Kidney capillary endothelial cell (primary cell): ENCODE results near the gene TANGO2.
A peak's percentile ranks its signal among the peaks of the same experiment; 100 is the strongest.

ENCODE experiments used
- DNase-seq: peaks from one replicate; pipeline ENCODE4 v3.0.0-alpha.2; 2018; ENCODE audit warnings: low spot score

The TANGO2 gene

DNA sequence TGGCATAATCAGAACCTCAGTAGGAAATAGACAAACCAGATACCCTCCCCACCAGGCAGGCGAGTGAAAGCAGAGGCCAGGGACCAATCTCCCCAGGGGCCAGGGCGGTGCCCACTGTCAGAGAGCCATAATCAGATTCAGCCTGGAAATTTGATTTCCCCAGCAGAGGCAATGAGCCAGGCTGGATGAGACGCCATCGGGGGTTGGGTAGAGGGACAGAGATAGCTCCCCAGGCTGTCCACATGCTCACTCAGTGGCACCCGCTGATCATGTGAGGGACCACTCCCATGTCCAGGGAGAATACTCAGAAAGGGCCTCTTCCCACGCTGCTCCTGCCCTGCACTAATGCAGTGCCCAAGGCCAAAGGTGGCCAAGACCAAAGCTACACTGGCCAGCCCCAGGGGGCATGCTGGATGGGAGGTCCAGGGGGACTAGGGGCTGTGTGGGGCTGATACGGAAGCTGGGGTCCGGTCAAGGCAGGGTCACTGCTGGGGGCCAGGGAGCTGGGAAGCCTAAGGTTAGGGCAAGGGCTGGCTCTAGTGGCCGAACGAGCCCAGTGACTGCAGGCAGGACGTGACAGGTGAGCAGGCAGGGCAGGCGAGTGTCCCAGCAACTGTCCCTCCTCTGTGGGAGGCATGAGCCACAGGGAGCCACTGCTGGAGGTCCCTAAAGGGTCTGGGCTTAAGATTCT lies 24.1 kb upstream of the TANGO2 start:
- DNase-seq = no peak

DNA sequence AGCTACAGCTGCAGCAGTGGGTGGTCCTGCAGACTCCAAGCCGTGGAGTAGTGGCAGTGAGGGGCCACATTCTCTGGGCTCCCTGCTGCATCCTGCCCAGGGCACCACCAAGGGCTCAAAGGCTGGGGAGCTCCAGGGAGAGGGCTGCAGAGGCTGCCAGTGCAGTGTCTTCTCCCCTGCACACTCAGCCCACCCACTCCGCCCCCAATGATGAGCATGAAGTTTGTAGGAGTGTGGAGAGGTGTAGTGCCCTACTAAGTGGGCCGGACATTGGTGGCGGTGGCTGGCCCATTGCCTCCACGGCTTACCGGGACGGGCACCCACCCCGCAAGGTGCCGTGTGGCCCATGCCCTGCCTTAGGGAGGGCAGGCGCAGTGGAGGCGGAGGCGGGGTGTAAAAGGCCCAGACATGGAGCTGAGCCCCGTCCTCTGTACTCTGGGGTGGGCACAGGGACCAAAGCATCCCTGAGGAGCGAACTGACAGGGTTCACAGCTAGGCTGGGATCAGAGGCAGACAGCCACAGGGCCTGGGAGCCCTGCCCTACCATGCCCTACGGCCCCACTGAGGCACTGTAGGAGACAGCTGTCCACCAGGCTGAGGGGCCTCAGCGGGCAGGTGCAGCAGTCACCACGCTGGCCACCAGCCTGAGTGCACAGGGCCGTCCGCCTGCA lies 23.2 kb upstream of the TANGO2 start:
- DNase-seq = no peak

DNA sequence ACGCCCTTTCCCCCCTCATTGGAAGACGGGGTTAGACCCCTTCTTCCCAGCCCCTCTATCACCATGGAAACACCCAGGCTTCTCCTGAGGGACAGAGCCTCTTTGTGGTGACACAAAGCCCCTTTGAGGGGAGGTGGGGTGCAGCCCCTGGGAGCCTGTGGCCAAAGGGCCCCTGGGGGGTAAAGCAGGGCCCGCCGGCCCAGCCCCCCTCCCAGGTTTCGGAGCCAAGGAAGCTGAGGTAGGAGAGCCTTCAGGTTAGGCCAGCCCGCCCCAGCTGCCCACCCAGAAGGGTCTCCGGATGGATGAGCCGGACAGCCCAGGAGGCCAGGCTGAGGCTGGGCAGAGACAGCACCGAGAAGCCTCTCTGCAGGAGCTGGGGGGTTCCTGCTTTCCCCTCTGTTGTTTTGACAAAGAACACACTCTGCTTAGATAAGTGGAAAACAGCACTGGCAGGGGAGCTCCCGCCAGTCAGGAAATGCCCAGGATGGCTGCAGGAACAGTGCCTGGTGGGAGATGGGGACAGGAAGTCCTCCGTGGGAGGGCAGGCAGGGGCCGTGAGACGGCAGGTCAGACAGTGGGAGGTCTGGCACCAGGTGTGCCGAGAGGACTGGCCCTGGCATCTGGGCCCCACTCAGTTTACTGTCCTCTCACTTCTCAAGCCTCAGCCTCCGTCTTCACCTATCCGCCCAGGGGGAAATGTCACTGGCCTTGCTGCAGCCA lies 22.5 kb upstream of the TANGO2 start:
- no peak for DNase-seq

DNA sequence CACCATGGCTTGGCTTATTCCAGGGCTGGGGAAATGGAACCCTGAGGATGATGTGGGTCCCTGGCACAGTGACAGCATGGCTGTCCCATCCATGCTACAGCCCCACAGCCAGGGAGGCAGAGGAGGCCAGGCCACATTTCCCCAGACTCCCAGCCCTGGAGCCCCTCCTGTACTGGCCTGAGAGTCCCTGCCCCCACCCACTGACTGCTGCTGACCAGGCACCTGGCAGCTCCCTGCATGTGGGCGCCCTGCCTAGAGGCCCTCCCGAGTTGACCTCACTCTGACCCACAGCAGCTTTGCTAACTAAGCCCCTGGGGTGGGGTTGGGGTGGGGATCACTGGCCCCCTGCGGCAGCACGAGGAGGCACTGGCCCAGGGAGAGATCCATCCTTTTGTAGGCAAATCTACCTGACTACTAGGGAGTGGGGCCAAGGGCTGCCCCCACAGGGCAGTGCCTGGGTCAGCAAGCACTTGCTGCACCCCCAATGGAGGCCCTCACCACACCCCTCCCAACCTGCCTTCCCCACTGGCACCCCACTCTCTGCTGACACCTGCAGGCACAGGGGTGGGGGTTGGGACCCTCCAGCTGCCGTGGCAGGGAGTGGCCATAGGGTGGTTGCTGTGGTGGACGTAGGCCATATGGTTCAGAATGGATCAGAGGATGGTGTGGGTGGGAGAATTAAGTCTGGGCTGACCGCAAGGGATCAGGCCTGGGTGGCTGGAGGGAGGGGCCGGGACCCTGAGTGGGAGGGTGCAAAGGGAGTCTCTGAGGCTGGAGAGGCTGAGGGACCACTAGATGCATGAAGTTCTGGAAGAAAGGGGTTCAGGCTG lies 21.7 kb upstream of the TANGO2 start:
- no peak for DNase-seq

DNA sequence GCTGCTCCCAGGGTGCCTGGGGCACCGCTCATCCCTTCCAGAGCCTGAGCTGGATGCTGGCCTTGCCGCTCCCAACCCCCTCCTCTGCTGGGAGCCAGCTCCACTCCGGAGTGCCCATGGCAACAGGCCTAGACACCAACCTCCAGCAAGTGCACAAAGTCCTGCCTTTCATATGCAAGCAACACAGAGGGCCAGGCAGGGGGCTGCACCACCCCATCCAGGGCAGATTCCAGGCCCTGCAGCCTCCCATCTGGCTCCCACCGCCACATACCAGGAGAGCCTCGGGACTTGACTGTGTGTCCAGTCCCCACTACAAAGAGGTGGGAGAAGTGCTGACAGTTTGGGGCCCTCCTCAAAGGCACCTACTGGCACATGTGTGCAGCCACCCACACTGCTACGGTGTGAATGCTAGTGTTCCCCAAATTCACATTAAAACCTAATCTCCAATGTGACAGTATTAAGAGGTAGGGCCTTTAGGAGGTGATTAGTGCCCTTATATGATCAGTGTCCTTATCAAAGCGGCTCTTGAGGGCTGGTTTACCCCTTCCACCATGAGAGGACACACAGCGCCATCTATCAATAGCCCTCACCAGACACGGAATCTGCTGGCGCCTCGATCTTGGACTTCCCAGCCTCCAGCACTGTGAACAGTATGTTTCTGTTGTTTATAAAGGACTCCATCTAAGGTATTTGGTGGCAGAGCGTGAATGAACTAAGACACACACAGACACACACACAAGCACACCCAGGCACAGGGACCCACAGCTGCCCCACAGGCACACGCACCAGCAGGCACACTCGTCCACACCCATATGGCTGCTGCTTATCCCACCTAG lies 20.4 kb upstream of the TANGO2 start:
- no peak for DNase-seq

DNA sequence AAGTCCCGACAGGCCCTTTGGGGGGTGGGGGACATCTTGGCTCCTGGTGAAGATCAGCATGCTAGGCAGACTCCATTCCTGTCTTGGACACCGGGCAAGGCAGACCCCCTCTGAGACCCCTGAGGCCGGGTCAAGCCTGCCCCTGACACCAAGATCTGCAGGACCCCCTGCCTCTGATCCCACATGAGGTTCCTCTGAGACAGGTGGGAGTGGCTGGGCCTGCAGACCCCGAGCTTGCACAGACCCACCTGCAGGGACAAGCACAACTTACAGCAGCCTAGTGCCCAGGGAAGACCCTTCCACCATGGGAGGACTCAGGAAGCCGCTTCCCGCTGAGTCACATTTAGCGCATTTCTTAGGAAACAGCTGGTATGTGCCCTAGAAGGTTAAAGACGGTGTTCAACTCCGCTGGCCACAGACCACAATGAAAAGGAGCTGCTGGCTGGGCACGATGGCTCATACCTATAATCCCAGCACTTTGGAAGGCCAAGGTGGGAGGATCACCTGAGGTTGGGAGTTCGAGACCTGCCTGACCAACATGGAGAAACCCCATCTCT lies 19.8 kb upstream of the TANGO2 start:
- peak; percentile 91 for DNase-seq

DNA sequence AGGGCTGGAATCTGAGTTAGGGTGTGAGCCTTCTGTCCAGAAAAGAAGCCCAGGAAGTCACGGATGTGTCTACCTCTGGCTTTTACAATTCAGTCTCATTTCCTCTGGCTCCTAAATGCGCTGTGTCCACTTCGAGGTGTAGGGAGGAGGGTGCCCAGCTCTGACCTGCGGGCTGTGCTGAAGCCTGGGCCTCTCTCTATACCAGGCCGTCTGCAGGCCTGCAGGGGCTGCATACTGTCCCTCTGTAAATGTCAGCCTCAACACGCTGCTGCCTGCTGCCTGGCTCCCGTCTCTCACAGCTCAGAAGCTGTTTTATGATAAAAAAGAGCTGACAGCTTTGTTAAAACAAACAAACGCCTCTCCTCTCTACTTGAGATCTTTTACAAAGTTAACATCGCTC lies 18.8 kb upstream of the TANGO2 start:
- no peak for DNase-seq

DNA sequence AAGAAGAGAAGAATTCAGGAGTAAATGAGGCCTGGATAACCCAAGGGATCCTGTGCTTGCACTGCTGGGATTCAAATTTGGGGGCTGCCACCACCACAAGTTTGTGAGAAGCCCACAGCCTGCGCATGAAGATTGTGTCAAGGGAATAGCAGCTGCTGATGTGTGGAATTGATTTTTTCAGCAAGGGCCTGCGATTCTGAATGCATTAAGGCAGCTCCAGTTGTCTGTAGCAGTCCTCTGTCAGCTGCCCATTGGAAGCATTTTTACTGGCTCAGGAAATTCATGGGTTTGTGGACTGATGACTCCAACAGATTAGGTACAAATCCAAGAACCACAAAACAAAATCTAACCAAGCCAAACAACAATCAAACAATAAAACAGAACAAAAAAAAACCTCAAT lies 18.3 kb upstream of the TANGO2 start:
- DNase-seq = no peak

DNA sequence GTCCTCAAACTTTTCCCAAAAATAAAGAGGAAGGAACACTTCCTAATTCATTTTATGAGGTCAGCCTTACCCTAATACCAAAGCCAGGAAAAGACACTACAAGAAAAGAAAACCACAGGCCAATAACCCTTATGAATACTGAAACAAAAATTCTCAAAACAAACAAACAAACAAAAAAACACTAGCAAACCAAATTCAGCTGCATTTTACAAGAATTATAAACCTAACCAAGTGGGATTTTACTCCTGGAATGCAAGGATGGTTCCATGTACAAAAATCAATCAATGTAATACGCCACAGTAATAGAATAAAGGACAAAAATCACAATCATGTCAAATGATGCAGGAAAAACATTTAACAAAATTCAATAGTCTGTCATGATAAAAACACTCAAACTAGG lies 17.6 kb upstream of the TANGO2 start:
- no peak for DNase-seq

DNA sequence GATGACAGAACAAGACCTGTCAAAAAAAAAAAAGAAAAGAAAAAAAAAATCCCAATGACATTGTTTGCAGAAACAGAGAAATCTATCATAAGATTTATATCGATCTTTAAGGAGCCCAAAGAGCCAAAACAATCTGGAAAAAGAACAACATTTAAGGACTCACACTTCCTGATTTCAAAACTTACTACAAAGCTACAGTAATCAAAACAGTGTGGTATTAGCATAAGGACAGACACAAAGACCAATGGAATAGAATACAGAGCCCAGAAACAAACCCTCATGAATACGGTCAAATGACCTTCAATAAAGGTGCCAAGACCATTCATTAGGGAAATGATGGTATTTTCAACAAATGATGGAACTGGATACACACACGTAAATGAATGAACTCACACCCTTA lies 16.4 kb upstream of the TANGO2 start:
- DNase-seq = no peak

DNA sequence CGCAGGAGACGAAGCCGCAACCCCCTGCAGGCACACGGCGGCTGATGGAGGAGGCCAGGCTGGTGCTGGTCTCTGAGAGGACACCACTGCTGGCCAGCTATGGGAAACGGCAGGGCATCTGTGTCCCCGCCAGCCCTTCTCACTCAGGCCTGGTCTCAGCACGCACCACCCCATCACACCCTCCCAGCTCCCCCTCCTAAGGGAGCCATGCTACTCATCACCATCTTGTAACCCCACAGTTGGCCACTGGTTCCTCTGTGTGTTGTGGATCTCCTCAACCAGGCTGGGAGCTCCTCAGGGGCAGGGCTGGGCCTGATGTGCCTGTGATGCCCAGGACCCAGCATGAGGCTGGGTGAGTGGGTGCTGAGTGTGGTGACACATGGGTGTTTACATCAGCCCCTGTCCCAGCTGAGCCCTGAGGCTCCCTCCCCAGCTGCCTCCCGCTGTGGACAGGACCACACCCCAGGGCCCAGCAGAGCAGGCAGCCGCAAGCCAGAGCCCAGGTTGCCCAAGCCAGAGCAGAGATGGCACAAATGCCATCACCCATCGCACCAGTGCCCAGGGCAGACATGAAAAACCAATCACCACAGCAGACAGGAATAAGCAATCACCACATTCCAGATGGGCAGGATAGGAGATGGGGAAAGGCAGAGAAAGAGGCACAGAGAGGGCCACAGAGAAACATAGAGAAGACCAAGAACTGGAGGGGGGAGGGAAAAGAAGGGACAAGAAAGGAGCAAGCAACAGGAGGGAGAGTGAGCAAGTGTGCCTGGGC lies 12.5 kb upstream of the TANGO2 start:
- no peak for DNase-seq

DNA sequence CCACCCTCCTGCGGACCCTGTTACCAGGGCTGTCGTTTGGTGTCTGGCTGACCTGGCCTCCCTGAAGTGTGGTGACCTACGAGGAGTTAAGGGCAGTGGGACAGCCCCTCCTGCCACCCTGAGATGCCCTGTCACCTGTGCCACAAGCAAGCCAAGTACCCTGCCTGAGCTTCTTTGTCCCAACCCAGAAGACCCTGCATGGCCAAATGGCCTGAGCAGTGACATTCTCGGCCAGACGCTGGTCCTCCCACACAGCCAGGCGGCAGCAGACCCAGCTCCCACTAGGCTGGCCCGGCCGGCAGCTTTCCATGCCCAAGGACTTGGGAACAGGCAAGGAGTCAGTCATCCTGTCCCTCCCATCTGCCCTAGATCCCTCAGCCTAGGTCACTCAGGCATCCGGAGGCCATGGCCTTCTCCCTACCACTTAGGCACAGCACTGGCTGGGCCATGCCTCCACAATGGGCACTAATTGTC lies 11.9 kb upstream of the TANGO2 start:
- no peak for DNase-seq

DNA sequence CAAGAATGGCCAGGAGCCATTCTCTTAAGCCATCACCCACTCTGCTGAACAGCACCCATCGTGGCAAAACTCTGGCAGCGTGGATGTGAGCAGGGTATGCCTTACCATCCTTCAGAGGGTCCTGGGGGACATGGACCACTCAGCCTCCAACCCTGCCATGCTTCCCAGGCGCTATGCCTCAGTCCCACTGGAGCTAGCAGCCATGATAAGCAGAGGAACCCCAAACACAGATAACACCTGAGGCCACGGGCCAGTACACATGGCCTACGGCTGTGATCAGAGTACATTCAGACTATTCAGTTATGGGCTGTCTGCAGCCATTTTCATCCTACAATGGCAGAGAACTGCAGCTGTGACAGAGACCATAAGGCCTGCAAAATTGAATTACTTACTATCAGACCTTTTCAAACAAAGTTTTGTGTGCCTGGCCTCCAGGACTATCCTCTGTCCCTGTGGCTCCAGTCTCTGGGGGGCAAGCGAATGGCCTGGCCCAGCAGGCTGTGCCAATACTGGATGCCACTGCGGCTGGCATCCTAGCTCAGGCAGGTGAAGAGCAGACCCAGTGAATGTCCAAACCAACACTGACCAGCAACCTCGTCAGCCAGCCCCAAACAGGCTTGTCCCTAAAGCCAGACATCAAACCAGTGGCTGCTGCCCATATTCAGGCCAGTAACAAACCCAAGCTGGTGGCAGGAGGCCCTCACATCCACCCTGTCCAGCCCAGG lies 11.2 kb upstream of the TANGO2 start:
- DNase-seq = no peak

DNA sequence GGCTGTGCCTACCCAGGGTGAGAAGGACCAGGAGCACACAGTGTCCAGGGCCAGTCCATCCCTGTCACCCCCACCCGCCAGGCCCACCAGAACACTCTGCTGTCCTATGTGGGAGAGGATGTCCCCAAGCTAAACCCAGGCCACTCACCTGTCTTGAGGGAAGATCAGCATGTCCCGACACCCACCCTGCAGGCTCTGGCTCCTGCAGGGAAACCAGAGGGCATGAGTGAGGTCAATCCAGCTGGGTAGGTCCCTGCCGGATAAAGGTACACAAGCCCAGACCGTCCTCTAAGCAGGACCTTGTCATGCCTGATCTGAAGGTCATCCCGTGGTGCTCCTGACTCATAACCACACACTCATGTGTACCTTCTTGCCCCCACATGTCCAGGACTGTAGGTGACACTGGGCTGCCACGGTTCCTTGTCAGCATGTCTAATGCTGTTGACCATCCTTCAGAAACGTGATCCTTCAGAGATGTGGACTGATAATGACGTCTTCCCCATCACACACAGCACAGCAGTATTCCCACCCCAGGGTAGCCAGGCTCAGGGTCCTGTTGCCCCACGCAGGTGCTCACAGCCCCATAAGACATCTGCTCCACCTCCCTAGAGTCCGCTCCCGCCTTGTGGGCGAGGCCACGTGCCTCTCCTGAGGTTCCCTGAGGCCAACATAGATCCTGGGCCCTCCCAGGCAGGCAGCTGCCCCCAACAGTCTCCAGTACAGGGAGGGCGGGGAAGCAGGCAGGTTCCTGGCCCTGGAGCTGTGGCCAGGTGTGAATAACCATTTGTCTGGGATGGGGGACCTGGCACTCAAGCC lies 10.4 kb upstream of the TANGO2 start:
- no peak for DNase-seq

DNA sequence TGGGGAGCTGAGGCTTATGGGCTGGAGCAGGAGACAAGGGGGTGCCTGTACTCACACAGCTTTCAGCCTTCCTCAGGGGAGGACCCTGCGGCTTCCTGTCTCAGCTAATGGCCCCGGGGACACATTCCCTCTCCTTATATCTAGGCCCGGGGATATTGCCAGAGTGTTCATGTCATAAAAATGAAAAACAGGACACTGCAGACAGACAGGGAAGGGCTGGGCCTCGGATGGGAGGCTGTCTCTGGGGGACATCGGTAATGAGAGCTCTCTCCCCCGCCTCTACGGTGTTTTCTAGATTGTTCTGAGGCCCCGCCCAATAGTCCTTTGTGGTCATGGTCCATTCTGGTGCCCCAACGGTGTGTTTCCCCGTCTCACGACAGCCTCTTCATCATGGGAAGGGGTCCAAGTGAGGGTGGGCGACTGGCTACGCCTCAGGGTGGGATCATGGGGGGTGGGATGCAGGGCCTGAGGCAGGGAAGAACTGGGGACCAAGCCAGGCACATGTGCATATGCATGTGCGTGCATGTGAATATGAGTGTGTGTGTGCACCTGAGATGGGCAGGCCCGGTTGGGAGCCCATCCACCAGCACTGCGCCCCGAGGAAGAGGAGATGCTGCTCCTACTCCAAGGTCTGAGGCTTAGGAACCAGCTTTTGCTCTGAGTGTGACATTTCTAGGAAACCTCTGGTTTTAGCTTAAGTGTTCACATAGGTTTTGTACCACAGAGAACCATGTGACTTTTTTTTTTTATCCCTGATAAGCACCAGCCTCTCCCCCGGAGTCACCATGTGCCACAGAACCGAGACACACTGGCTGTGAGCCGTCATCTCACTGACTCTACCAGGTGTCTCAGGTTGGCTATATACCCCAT lies 9.6 kb upstream of the TANGO2 start:
- no peak for DNase-seq

DNA sequence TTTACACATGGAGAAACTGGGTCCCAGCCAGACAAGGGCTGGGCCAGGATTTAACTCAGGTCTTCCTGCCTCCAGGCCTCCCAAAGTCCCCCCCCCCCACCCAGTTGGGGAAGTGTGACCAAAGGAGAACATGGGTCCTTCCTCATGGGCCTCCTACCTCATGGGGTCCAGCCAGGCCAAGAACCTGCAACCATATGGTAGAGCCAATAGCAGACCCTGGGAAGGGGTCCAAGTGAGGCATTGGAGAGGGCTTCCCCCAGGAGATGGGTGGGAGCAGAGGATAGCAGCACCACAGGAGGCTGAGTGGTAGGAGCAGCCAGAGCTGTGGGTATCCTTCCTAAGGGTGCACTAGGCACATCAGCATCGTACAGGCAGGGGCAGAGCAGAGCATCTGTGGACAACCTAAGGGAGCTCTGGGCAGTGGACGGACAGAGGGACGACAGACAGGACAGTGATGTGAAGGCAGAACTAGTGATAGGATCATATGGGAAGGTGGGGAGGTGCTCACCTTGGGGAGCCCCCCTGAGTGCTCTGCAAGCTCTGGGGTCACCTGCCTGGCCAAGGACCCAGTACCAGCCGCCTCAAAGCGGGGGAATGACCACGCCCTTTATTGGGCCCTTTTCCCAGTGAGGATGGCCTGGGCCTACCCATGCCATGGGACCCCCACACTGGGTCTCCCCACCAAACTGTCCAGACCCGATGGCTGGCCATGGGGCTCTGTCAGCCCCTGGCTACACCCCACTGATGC lies 8.7 kb upstream of the TANGO2 start:
- no peak for DNase-seq

DNA sequence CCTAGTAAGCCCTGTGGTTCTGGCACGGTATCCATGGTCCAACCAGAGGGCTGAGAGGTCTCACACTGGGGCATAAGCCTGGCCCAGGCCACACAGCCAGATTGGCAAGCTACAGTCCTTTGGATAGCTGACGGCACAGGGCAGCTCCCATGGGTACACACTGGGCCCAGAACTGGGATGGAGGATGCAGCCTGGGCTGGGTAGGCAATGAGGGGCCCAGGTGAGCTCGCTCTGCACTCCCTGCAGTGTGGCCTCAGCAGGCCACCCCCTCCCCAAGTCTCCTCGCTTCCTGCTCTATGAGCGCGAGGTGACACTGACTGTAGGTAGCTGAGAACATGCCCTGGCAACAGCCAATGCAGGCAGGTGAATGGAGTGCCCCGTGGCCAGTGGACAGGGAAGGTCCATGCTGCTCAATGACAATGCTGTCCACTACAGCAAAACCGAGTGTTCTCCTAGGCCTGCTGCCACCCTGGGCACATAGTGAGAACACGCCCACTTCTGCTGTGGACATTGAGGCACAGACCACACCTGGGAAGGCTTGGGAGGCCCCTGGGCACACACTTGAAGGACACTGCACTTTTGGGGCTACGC lies 8.1 kb upstream of the TANGO2 start:
- DNase-seq = no peak
